HG03108 (cell line): ENCODE results near the gene IL16.
"Not testable (repeated sequence)": the region's sequence is repeated elsewhere in the genome, so short reads cannot be mapped to it uniquely, and the experiment has no call there.

Experiments used
- ATAC-seq: cut with Tn5 transposase; IDR thresholded peaks from one replicate; pipeline ENCODE4 v1.9.1; 2021; ENCODE audit warnings: moderate library complexity; ENCODE audit not compliant: unreplicated experiment

IL16 gene

DNA sequence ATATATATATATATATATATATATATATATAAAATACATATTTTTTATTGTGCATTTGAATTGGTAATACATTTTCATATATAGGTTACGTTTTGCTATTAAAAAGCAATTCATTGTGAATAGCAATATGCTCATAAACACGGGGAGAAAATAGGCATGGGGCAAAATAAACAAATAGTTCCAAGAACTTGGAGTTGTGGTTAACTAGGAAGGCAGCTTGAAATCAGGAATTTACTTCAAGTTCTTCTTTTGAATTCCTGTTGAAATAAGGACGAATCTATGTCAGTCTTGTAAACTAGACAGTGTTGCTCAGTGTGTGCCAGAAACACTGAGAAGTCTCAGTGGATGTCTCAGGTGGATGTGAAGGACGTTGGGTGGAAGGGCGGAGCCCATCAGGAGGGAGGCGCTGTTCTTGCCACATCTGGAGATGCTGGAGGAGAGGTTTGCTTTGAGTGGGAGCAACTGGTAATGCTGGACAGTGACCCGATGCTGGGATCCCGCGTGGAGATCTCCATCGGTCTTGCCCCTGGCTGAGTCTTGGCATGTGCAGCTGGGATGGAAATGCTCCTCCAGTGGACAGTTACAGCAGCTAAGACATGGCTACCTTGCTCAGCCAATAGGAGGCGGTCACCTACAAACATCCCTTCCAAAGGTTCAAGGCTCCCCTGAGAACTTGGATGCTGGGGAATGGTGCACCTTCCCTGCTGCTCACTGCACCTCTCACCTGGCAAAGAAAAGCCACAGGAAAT, 2.5 kb downstream of the IL16 start:
- ATAC-seq = no peak

DNA sequence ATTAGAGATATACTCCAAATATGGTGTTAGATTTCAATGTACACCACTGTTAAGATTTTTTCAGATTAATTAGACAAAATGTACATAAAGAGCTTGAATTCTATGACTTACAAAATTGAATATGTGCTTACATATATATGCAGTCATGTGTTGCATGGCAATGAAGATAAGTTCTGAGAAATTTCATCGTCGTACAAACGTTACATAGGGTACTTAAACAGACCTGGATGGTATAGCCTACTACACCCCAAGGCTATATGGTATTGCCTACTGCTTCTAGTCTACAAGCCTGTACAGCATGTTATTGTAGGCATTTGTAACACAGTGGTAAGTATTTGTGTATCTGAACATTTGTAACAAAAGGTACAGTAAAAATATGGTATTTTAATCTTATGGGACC, 9.3 kb downstream of the IL16 start:
- ATAC-seq = no peak

DNA sequence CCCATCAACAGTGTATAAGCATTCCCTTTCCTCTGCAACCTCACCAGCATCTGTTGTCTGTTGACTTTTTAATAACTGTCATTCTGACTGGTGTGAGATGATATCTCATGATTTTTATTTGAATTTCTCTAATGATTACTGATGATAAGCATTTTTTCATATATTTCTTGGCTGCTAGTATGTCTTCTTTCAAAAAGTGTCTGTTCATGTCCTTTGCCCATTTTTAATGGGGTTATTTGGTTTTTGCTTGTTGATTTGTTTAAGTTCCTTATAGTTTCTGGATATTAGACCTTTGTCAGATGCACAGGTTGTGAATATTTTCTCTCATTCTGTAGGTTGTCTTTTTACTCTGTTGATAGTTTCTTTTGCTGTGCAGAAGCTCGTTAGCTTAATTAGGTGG, 11.3 kb downstream of the IL16 start:
- not testable (repeated sequence) for ATAC-seq

DNA sequence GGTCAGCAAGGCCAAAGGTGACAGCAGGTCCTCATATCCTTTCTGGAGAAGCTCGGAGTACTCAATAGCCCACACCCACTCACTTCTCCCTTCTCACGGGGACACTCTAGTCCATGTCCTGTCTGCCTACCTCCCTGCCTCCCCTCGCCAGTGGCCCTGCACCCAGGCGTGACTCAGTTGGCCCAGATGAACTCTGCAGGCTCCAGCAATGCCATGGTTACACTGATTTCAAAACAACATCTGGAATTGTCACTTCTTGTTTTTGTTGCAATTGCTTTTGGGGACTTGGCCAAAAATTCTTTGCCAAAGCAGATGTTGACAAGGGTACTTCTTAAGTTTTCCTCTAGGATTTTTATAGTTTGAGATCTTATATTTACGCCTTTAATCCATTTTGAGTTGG, 13.0 kb downstream of the IL16 start:
- no peak for ATAC-seq

DNA sequence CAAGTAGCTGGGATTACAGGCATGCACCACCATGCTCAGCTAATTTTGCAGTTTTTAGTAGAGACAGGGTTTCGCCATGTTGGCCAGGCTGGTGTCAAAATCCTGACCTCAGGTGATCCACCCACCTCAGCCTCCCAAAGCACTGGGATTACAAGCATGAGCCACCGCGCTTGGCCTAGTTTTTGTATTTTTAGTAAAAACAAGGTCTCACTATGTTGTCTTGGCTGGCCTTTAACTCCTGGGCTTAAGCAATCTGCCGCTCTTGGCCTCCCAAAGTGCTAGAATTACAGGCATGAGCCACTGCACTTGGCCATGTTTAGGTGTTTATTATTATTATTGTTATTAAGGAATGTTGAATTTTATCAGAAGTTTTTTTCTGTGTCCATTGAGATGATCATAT, 14.7 kb downstream of the IL16 start:
- ATAC-seq = no peak

DNA sequence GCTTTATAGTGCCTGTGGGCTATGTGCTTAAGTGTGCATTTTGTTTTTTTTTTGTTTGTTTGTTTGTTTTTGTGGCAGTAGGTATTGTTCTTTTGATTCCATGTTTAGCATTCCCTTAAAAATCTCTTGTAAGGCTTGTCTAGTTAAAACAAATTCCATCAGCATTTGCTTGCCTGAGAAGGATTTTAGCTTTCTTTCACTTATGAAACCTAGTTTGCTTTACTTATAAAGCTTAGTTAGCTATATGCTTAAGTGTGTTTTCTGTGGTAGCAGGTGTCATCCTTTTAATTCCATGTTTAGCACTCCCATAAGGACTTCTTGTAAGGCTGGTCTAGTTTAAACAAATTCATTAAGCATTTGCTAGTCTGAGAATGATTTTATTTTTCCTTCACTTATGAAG, 17.3 kb downstream of the IL16 start:
- no peak for ATAC-seq

DNA sequence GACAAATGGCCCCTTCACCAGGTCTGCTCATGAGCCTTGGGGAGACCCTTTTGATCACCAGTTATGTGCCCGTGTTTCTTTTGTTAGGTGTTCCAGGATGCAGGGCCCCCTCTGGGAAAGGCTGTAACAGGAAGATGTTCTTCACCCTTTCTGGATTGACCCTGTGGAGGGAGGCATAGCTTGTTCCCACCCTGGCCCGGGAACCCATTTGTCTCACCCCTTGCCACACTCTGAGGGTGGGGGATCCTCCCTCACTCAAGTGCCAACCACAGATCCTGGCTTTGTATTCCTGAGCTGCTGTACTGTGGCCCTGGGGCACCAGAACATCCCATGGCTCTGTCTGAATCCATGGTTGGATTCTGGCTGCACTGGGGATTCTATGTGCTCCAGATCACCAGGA, 18.9 kb downstream of the IL16 start:
- no peak for ATAC-seq

DNA sequence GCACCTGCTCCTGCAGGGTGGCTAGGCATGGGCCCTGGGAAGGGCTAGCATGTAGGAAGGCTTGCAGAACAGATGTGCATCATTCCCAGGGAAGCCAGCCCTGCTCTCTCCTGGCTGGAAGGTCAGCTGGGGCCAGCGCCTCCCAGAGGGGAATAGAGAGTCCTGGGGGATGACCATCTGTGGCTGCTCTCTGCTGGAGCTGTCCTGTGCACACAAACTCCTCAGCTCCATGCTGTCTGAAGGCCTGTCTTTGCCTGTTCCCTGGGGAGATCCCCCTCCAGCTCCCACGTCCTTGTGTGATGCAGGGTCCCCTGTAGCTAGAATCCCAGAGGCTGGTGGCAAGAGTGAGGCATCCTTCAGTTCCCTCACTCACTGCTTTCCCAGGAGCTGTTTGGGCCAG, 19.3 kb downstream of the IL16 start:
- ATAC-seq = no peak

DNA sequence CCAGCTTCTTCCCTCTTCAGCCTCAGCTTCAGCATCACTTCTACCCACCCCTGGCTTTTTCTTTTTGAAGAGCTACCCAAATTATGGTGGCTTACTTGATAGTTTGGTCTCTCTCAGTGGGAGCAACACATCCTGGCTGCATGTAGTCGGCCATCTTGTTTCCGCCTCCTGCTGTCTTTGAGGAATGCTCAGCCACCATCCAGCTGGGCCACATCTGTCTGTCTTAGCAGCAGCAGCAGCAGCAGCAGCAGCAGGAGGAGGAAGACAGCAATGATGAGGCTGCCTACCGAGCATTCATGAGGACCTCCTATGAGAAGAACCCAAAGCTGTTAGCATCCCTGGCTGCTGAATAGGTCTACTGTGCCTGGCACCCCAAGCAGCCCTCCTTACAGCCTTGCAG, 19.7 kb downstream of the IL16 start:
- ATAC-seq = no peak

DNA sequence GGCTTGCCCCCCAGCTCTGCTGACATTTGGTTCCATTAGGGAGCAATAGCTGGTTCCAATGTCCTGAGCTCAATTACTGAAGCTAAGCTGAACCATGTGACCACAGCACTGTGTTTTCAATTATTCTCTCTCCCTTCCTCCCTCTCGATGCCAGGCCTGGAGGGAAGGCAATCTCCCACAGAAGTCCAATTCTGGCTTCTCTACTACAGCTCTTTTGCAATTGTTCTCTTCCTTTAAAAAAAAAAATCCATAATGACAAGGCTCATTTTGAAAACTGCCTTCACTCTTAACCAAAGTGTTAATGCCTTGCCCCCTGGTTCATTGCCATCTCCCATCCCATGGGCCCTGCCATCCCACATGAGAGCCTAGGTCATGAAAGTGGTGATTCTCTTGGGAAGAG, 24.8 kb downstream of the IL16 start:
- no peak for ATAC-seq

DNA sequence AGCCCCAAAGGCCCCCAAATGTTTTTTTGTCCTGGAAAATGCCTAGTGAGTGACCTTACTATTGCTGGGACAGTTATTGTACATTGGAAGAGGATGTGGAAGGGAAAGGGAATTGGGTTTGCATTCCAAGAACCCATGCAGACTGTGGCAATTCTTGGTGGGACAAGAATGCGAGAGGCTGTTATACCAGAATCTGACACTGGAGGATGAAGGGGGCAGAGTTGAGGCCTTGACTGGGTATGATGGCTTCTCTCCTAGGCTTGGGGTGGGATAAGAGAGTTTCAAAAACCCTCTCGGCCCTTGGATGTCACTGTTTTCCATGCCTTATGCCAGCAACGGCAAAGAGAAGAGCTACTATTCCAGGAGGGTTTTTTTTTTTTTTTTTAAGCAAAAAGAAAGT, 25.3 kb downstream of the IL16 start:
- ATAC-seq = no peak

DNA sequence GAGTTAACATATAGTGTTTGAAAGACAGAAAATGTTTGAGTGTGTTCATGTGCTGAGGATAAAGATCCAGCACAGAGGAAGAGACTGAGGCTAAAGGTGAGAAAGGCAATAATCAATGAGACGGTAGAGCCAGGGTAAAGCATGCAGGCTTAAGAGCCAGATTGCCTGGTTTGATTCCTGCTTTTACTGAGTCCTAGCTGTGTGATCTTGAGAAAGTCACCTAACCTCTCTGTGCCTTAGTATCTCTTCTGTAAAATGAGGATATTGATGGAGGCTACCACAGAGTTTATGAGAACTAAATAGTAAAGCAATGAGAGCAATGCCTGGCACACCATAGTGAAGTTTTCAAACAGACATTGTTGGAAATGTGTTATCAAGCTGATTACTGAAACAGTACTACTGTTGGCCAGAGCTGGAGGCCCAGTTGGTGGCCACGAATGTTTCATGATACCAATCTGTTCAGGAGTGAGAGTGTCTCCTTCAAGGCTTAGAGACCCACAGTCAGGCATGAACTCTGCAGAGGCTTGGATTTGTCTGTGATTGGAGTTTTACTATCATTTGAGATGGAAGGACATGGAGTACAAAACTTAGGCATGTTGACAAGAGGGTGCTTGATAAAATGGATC, 26.8 kb downstream of the IL16 start:
- no peak for ATAC-seq

DNA sequence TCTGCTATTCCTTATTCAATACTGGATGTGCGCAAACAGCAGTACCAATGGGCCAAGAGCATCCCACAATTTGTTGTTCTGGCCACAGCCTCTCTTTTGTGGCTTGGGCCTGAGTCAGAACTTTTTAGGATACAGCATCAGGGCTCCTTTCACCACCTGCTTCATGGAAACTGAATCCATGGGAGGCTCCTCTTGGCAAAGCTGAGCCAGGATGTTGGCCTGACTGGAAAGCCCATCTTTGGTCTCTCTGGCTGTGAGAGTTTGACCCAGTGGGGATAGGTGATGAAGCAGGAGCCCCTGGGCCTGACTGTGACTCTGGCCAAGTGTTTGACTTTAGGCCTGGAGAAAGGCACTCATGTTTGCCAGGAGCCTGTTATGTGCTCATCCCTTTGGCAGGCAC, 27.6 kb downstream of the IL16 start:
- ATAC-seq = no peak

DNA sequence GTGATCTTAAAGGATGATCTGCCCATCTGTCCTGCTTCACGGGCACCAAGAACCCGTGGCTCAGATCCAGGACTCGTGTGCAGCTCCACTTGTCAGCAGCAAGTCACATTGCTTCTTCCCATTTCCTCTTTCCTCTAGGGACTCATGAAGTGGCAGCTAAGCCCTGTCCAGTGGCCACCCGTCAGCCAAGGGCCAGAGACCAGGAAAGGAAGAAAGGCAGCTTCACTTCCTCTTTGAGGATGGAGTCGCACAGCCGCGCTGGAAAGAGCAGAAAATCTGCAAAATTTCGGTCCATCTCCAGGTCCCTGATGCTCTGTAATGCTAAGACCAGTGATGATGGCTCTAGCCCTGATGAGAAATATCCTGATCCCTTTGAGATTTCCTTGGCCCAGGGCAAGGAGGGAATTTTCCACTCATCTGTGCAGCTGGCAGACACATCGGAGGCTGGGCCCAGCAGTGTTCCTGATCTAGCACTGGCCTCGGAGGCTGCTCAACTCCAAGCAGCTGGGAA, 28.5 kb downstream of the IL16 start:
- no peak for ATAC-seq

DNA sequence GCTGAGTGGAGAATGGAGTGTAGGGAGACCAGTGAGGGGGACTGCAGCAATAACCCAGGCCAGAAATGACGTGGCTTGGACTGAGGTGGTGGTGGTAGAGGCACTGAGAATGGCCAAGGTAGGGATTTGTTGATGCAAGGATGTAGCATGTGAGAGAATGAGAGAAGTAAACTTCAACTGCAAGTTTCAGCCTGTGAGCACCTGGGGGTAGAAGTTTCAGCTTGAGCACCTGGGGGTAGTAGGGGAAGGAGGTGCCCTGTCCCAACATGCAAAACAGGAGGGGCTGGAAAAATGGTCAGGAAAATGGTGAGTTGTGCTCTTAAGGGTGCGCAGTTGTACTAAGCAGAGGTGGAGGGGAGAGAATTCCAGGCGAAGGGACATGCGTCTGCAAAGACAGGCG, 31.0 kb downstream of the IL16 start:
- no peak for ATAC-seq

DNA sequence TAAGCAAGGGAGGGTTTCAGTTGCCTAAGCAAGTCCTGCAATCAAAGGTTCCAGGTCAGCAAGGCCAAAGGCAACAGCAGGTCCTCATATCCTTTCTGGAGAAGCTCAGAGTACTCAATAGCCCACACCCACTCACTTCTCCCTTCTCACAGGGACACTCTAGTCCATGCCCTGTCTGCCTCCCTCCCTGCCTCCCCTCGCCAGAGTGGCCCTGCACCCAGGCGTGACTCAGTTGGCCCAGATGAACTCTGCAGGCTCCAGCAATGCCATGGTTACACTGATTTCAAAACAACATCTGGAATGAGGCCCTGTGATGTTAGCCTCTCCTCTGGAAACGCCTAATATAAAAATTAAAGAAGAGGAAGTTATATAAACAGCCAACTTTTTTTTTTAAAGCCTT, 32.9 kb downstream of the IL16 start:
- no peak for ATAC-seq

DNA sequence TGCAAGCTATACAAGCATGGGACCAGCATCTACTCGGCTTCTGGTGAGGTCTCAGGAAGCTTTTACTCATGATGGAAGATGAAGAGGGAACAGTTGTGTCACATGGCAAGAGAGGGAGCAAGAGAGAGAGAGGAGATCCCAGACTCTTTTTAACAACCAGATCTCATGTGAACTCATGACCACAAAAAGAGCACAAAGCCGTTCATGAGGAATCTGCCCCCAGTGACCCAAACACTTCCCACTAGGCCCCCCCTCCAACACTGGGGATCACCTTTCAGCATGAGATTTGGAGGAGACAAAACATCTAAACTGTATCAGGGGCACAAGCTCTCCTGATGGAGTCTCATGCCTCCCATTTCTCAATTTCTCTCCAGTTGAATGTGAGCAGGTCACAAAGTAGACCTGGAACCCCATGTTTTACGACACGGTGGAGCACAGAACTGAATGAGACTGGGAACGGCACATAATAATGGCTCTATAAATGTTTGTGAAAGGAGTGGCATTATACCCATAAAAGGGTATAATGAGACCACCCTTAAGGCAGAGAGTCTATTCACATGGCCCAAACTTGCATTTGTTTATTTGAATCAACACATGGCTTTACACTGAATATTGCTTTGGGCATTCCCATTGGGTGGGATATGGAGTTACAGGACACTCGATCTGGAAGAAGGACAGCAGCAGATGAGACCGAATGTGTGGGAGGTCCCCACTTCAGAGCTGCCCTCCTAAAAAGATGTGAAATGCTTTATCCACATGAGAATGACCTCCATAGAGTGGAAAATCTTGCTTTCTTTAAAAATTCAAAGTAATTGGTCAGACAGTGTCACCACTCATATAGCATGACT, 38.8 kb downstream of the IL16 start:
- no peak for ATAC-seq

DNA sequence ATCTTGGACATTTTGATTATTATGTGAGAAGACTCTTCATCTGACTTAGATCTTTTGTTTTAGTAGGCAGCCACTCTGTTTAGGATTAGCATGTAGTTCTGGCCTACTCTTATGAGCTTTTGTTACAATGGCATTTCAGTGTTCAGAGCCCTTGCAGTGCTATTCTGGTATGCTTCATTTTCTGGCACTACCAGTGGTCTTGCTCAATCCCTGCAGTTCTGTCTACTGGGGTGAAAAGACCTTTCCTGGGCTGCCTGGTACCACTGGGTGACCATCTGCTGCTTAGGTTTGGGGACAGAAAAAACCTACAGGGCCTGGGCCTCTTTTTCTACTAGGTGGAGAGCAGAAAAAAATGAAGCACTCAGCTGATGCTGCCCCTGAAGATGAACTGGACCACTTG, 42.5 kb downstream of the IL16 start:
- no peak for ATAC-seq

DNA sequence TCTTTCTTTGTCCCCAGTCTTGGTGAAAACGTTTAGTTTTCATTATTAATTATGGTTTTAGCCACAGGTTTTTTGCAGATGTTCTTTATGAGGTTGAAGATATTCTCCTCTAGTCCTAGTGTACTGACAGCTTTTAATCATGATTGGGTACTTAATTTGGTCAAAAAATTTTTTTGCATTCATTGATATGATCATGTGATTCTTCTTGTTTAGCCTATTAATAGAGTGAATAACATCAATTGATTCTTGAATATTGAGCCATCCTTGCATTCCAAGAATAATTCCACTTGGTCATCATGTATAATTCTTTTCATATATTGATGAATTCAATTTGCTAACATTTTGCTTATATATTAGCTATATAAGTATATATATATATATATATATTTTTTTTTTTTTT, 46.1 kb downstream of the IL16 start:
- ATAC-seq = no peak

DNA sequence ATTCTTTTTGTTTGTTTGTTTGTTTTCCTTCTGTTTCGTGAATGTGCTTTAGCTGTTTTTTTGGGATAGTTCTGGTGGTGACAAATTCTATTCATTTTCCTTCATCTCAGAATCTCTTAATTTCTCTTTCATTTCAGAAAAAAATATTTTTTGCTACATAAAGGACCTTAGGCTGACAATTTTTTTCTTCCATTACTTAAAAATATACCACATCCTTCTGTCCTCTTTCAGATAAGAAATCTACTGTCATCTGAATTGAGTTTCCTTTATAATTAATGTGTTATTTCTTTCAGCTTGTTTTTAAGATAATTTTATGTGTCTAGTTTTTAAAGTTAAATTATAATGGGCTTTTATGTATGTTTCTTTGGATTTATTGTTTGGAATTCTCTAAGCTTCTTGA, 47.6 kb downstream of the IL16 start:
- ATAC-seq = no peak

DNA sequence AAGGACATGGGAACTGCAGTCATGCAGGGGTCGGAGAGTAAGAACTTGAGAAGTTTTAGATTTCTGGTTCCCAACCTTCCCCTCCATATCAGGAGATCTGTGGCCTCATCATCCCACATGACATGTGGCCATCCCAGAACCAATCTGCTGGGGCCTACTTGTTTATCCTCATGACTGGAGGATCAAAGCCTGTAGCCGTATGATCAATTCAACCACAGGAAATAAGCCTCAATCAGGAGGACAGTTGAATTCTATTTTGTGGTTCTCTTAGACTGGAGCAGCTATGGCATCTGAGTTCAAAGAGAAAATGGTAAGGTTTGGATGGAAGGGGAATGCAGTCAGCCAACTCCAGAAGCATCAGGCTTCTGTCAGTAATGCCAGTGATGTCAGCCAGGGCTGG, 57.2 kb downstream of the IL16 start:
- no peak for ATAC-seq
